ENCODE results near the gene GNGT2. TPM values are rescaled to one million over a fixed set of nuclear protein-coding genes. Genes with fewer than 3 reads are reported as not detected.

Gene GNGT2
- total and polyA plus RNA-seq, 2 of the 4 experiments (the other 2 are of a cell fraction) = 0.18 to 0.79 TPM

GRCh38 chr17:49242813-49243212 is 32.4 kb upstream of the GNGT2 start:
- no peak overlapping the region for H3K23ac ChIP-seq (ENCODE audit: low read depth, low read length)
- no peak for DNase-seq
- no peak for ATAC-seq (ENCODE audit: low read depth)
- TF ChIP-seq ELK1 (IDR thresholded peaks at IDR 0.05; ENCODE audit: borderline replicate concordance, low read depth, low read length) (no peak), USF2 (IDR thresholded peaks at IDR 0.05; ENCODE audit: low read depth, low read length) (no peak)
- H2BK120ac ChIP-seq (ENCODE audit: low read depth, low read length) = no peak overlapping the region
- no peaks in the 10 kb centered on the region for H3K9me3 ChIP-seq (ENCODE audit: control insufficient read depth, insufficient read depth, low read length)
- H4K20me1 ChIP-seq (ENCODE audit: insufficient read depth, low read length) = no peaks in the 10 kb centered on the region
- no peaks in the 10 kb centered on the region for H3K36me3 ChIP-seq (ENCODE audit: control insufficient read depth, insufficient read depth, low read length)
- no TSS peak for BruUV-seq (replicated peaks)
- H4K8ac ChIP-seq (ENCODE audit: low read depth in 2 of 2, low read length in 2 of 2) = no peak overlapping the region
- H4K5ac ChIP-seq (ENCODE audit: low read depth, low read length) = no peak overlapping the region
- no CpG with 5 or more reads among the region's 5 CpGs for WGBS, 2 experiments (ENCODE audit: extremely low coverage in 2 of 2, insufficient read length in 1 of 2)
- no peak overlapping the region for H3K4me3 ChIP-seq (ENCODE audit: insufficient read depth, low read depth, low read length)
- H3K18ac ChIP-seq (ENCODE audit: low read depth, low read length) = no peak overlapping the region
- H3K9me1 ChIP-seq (ENCODE audit: insufficient read depth, low read length) = no peaks in the 10 kb centered on the region
- in situ Hi-C loops (cut with MboI; ENCODE audit: low sequenced_read_pairs) = no loop called here
- H2AFZ ChIP-seq (replicated peaks; ENCODE audit: low read length, poor library complexity) = no peak overlapping the region
- intact Hi-C loops (cut with micrococcal nuclease) = no loop called here
- H3K27ac ChIP-seq (ENCODE audit: insufficient read depth, low read length) = no peak overlapping the region
- no peak overlapping the region for H2AK9ac ChIP-seq (replicated peaks; ENCODE audit: low read depth, low read length, poor library complexity)
- H4K91ac ChIP-seq (ENCODE audit: insufficient read depth, low read depth, low read length) = no peak overlapping the region
- no peaks in the 10 kb centered on the region for H3K79me1 ChIP-seq (ENCODE audit: low read depth in 1 of 2, low read length in 2 of 2)
- H2AK5ac ChIP-seq (ENCODE audit: low read depth, low read length) = no peak overlapping the region
- no peak overlapping the region for H3K56ac ChIP-seq (ENCODE audit: extremely low read depth, insufficient read depth, low read length)
- H3K4me2 ChIP-seq (ENCODE audit: low read depth, low read length) = no peak overlapping the region
- CTCF ChIA-PET = no interaction called here
- H3K4me1 ChIP-seq (ENCODE audit: control insufficient read depth, insufficient read depth, low read length) = no peaks in the 10 kb centered on the region
- H2BK15ac ChIP-seq (ENCODE audit: low read depth, low read length) = no peak overlapping the region
- dilution Hi-C loops (cut with HindIII; ENCODE audit: low sequenced_read_pairs, unreplicated experiment) = no loop called here
- no peak overlapping the region for H2BK5ac ChIP-seq (ENCODE audit: low read depth, low read length, poor library complexity, severe bottlenecking)
- no peak overlapping the region for H3K9ac ChIP-seq (ENCODE audit: low read depth, low read length)
- H3K4ac ChIP-seq (ENCODE audit: low read depth, low read length) = no peak overlapping the region
- H3K27me3 ChIP-seq (ENCODE audit: control insufficient read depth, insufficient read depth, low read length) = peaks cover 19% of the 10 kb centered on the region
- no peak overlapping the region for H2BK20ac ChIP-seq (ENCODE audit: low read depth, low read length)
- H3K14ac ChIP-seq (replicated peaks; ENCODE audit: low read depth, low read length) = no peak overlapping the region
- POLR2A ChIA-PET (ENCODE audit: unreplicated experiment) = no interaction called here

All from IMR-90 (cell line).